ELR (cell line): ENCODE results near the gene ADAM22.

Experiments
- DNase-seq: peaks from one replicate; pipeline ENCODE4 v3.0.0-alpha.2; 2015; ENCODE audit warnings: low read depth

ADAM22 gene

DNA sequence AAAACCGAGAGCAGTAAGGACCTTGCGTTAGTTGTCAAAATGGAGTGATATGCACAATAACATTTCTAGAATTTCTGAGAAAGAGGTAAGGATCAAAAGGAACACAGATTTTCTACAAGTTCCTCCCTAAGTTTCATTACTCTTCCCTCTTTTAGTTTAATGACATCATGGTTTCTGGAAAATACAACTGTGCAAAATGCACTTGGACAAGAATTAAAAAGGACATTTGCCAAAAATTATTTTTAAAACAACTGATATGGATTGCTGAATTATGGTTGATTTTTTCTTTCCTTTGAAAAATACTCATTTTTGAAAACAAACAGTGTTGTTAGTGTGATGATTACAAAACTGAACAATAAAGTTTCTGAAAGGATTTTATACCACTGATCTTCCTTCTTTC is 233.7 kb downstream of the ADAM22 start:
- DNase-seq: no peak

DNA sequence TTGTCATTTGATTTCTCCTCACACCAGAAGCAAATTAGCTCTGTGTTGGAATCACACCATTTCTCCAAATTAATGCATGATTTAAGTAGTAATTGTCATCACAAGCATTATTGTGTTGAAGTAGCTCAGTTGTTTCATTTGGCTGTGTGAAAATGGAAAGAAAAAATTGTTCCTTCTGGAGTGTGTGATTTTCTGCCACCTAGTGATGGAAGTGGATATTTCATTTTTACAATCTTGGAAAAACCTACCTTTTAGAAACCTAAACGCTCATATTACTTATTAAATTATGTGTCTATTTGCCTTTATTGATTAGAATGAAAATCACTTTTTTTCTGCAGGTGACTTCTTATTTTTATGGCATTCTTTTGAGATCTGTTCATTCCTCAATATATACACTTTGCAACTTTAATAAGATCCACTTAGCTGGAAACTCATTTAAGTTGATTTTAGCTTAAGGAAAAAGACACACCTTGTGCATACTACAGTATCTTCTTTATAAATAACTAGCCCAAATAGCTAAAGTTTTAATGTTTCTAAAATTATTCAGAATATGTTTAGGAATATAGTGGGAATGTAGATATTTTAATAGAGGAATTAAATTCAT is 235.8 kb downstream of the ADAM22 start:
- peak; percentile 30 for DNase-seq

- DNase-seq: no peak
Observed at GRCh38 chr7:88172842-88173241, 238.8 kb downstream of the ADAM22 start.

GRCh38 chr7:88176190-88176589 is 242.1 kb downstream of the ADAM22 start:
- DNase-seq: no peak

GRCh38 chr7:88183051-88183450 is 249.0 kb downstream of the ADAM22 start:
- no peak for DNase-seq

GRCh38 chr7:88184848-88185304 is 250.8 kb downstream of the ADAM22 start:
- DNase-seq: peak; percentile 40

DNA sequence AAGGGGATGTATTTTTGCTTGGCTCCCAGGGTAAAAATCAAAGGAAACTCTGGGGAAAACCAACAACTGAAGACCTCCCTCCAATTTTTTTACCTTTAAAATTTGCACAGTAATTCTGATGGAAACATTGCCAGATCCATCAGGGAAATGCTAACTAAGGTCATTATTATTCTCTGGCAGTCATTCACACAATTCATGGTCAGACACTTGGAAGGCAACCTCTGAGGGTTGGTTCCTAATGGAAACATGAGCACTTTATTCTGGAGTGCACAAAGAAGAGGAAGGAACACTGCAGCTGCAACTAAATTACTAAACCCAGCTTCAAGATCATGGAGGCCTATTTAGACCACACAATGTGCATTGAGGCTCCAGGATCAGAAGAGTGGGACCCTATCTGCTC is 251.6 kb downstream of the ADAM22 start:
- no peak for DNase-seq

- DNase-seq: no peak
Observed at GRCh38 chr7:88191911-88192310, 257.9 kb downstream of the ADAM22 start.

- DNase-seq: no peak
Observed at GRCh38 chr7:88200261-88200660, 266.2 kb downstream of the ADAM22 start.

- no peak for DNase-seq
Observed at GRCh38 chr7:88200789-88201188, 266.7 kb downstream of the ADAM22 start.

- DNase-seq: no peak
Observed at GRCh38 chr7:88201305-88201704, 267.3 kb downstream of the ADAM22 start.

DNA sequence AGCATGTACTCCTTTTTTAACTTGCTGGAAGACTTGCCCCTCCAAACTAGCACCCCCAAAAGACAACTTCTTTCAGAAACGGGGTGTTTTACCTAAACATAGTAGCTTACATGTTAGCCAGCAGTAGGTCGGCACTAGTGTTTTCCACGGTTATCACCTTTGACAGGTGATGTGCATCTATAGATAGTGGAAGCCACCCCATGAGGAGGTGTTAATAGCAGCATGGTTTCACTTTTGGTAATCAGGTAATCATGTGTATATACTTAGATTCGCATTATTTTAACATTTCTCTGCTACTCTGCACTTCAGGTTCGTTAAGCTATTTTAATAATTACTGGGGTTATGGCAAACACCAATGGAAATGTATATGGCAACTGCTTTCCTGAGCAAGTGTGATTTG is 268.2 kb downstream of the ADAM22 start:
- DNase-seq: no peak

- DNase-seq: no peak
Observed at GRCh38 chr7:88202799-88203198, 268.7 kb downstream of the ADAM22 start.

GRCh38 chr7:88203401-88203800 is 269.4 kb downstream of the ADAM22 start:
- DNase-seq: no peak

DNA sequence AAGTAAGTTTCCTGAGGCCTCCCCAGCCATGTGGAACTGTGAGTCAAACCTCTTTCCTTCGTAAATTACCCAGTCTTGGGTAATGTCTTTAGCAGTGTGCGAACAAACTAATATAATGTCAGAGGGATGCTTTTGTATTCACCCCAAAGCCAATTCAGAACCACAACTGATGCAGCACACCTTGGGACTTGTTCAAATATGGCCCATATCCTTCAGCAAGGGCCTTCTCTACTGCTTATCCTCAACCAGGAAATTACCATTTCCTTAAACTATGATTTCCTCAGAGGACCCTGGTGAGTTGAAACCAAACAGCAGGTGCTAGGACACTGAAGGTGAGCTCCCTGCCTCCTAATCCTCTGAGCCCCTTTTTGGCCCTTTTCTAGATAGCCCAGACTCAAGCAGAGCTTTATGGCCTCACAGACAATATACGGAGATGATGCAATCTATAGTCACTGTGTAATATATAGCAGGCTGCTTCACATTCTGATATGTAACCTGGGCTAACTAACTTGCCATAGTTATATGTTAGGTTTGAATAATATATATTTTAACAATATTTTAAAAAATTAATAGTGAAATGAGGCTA is 270.6 kb downstream of the ADAM22 start:
- DNase-seq: no peak

DNA sequence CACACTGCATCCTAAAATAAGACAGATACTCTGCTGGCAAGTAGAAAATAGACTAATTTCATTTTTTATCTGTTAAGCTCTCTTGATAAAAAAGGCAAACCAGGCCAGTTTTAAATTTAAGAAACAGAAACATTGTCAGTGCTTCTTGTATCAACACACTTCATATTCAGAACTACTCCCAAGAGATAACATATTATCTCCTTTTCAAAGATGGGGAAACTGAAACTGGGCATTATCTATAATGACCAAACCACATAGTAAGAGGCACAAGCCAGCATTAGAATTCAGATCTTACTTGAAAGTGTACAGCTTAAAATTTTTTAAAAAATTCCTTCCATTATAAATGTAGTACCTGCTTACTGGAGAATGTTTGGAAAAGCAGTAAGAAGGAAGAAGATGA is 271.1 kb downstream of the ADAM22 start:
- no peak for DNase-seq

GRCh38 chr7:88206254-88206653 is 272.2 kb downstream of the ADAM22 start:
- DNase-seq: no peak

DNA sequence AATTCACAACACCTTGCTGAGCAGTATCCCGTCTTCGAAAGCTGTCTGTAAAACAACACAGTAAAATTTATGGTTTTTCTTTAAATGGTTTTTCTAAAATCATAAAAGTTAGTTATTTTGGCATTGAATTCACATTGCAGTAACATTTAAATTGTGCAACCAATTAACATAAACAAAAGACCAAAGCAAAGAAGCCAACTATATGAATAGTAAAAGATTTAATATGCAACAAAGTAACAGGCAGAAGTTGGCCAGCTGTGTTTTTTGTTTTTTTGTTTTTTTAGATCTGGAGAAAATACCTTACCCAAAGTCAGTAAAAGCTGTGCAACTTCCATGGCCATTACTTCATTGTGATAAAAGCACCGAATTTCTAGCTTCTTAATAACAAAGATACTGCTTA is 274.5 kb downstream of the ADAM22 start:
- DNase-seq: no peak

- no peak for DNase-seq
Observed at GRCh38 chr7:88212918-88213317, 278.9 kb downstream of the ADAM22 start.

DNA sequence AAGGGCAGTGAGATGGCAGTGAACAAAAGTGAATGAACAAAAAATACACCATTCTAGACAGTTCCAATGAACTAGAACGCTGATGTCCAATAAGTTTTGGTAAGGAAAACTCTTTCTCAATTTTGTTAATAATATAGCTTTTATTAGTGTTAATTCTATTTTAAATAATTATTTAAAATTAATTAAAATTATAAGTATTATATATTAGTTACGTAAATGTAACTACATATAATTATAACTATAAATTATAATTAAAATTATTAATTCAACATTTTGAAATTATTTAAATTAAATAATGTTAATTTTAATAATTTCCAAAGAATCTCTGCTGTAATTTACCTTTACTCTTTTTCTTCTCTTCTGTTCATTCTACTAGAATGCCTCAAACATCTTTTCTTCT is 280.4 kb downstream of the ADAM22 start:
- no peak for DNase-seq

GRCh38 chr7:88215295-88215694 is 281.2 kb downstream of the ADAM22 start:
- DNase-seq: no peak

- no peak for DNase-seq
Observed at GRCh38 chr7:88216276-88216675, 282.2 kb downstream of the ADAM22 start.

- DNase-seq: no peak
Observed at GRCh38 chr7:88217675-88218428, 283.8 kb downstream of the ADAM22 start.

DNA sequence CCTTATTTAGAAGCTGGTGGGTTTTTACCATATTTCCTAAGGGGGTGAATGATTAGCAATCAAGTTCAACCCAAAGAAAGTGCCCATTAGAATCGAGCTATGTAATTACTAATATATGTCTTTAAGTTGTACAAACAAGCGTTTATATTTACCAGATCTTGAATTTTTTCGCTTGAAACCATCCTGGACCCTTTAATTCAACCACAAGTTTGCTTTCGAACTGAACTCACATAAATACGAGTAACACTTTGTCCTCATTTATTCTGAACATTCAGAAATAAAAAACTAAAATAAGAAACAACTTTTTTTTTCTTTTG is 284.3 kb downstream of the ADAM22 start:
- DNase-seq: no peak
